ENCODE results near the gene BRD4.

GRCh38 chr19:15324791-15325519 lies 7.4 kb downstream of the BRD4 start:
- TF ChIP-seq, protein P1, sequence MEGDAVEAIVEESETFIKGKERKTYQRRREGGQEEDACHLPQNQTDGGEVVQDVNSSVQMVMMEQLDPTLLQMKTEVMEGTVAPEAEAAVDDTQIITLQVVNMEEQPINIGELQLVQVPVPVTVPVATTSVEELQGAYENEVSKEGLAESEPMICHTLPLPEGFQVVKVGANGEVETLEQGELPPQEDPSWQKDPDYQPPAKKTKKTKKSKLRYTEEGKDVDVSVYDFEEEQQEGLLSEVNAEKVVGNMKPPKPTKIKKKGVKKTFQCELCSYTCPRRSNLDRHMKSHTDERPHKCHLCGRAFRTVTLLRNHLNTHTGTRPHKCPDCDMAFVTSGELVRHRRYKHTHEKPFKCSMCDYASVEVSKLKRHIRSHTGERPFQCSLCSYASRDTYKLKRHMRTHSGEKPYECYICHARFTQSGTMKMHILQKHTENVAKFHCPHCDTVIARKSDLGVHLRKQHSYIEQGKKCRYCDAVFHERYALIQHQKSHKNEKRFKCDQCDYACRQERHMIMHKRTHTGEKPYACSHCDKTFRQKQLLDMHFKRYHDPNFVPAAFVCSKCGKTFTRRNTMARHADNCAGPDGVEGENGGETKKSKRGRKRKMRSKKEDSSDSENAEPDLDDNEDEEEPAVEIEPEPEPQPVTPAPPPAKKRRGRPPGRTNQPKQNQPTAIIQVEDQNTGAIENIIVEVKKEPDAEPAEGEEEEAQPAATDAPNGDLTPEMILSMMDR (conservative IDR thresholded peaks at IDR 0.05; ENCODE audit: low read depth in 2 of 2), result peak in 1 of 2 experiments; percentile 41; a peak in 2 of 4 replicates
- TF ChIP-seq EZH2phosphoT487 (IDR thresholded peaks at IDR 0.05; ENCODE audit: unreplicated experiment), result no peak
- TF ChIP-seq REST (IDR thresholded peaks at IDR 0.05; ENCODE audit: unreplicated experiment), result no peak
- no peak for TF ChIP-seq EZH2 (IDR thresholded peaks at IDR 0.05; ENCODE audit: low read depth, unreplicated experiment)
- no peak for TF ChIP-seq POLR2AphosphoS5 (IDR thresholded peaks at IDR 0.05; ENCODE audit: low read depth)
- TF ChIP-seq JUNB (IDR thresholded peaks at IDR 0.05; ENCODE audit: unreplicated experiment), result no peak
- no peak for TF ChIP-seq ZNF331 (CRISPR knock-in tag; IDR thresholded peaks at IDR 0.05; ENCODE audit: low read depth)
- TF ChIP-seq ZNF462 (CRISPR knock-in tag; IDR thresholded peaks at IDR 0.05), result no peak
- TF ChIP-seq NANOG (IDR thresholded peaks at IDR 0.05; ENCODE audit: borderline replicate concordance), result no peak
- no peak for TF ChIP-seq CREB1 (CRISPR knock-in tag; IDR thresholded peaks at IDR 0.05; ENCODE audit: low read depth)
